Astrocyte (in vitro differentiated cells and primary cell): ENCODE measurements around the gene ZNF260. TPM values are rescaled to one million over a fixed set of nuclear protein-coding genes. Genes with fewer than 3 reads are reported as not detected.

Source experiments
- DNase-seq: peaks from one replicate; pipeline ENCODE4 v3.0.0-alpha.2; 2010; ENCODE audit warnings: low read depth
- FAIRE-seq: peaks from 2 replicates; lab custom pipeline; 2011; peaks lifted over from hg19 to GRCh38; lab: Jason Lieb, UNC
- H2AFZ ChIP-seq: 2 replicates; pipeline ENCODE4 v1.6.0; 2012; ENCODE audit warnings: low read depth, low read length, inconsistent platforms
- H3K27ac ChIP-seq: 2 replicates; pipeline ENCODE4 v1.5.1; 2011; ENCODE audit warnings: low read depth, low read length, inconsistent platforms
- H3K27me3 ChIP-seq: 2 replicates; pipeline ENCODE4 v1.6.0; 2011; ENCODE audit warnings: low read length, inconsistent platforms; ENCODE audit not compliant: insufficient read depth
- H3K36me3 ChIP-seq: 2 replicates; pipeline ENCODE4 v1.5.1; 2011; ENCODE audit warnings: low read length, inconsistent platforms; ENCODE audit not compliant: insufficient read depth
- H3K4me1 ChIP-seq: 2 replicates; pipeline ENCODE4 v1.5.1; 2011; ENCODE audit warnings: low read length, inconsistent platforms; ENCODE audit not compliant: insufficient read depth
- H3K4me2 ChIP-seq: 2 replicates; pipeline ENCODE4 v1.6.0; 2012; ENCODE audit warnings: low read length, inconsistent platforms
- H3K4me3 ChIP-seq: 2 replicates; pipeline ENCODE4 v1.5.1; 2011; ENCODE audit warnings: low read depth, mild to moderate bottlenecking, low read length, inconsistent platforms; ENCODE audit not compliant: insufficient read depth
- H3K79me2 ChIP-seq: 2 replicates; pipeline ENCODE4 v1.6.0; 2012; ENCODE audit warnings: mild to moderate bottlenecking, low read length, inconsistent platforms; ENCODE audit not compliant: insufficient read depth
- H3K9ac ChIP-seq: 2 replicates; pipeline ENCODE4 v1.6.0; 2012; ENCODE audit warnings: mild to moderate bottlenecking, low read length, inconsistent platforms
- H3K9me3 ChIP-seq: 2 replicates; pipeline ENCODE4 v1.5.1; 2012; ENCODE audit warnings: low read depth, mild to moderate bottlenecking, low read length, inconsistent platforms; ENCODE audit not compliant: insufficient read depth
- H4K20me1 ChIP-seq: 2 replicates; pipeline ENCODE4 v1.6.0; 2012; ENCODE audit warnings: low read length, inconsistent platforms; ENCODE audit not compliant: insufficient read depth
- H3K27ac Mint-ChIP-seq: one replicate; pipeline ENCODE4 v1.8.0; 2021; ENCODE audit warnings: mild to moderate bottlenecking, mixed read lengths; ENCODE audit not compliant: unreplicated experiment
- H3K27me3 Mint-ChIP-seq: one replicate; pipeline ENCODE4 v1.8.0; 2021; ENCODE audit warnings: low read depth, mixed read lengths; ENCODE audit not compliant: unreplicated experiment
- H3K36me3 Mint-ChIP-seq: one replicate; pipeline ENCODE4 v1.8.0; 2021; ENCODE audit warnings: low read depth, mixed read lengths; ENCODE audit not compliant: unreplicated experiment
- H3K4me1 Mint-ChIP-seq: one replicate; pipeline ENCODE4 v1.8.0; 2021; ENCODE audit warnings: low read depth, mixed read lengths; ENCODE audit not compliant: unreplicated experiment
- H3K4me3 Mint-ChIP-seq: one replicate; pipeline ENCODE4 v1.8.0; 2021; ENCODE audit warnings: mild to moderate bottlenecking, moderate library complexity, mixed read lengths; ENCODE audit not compliant: unreplicated experiment
- H3K9me3 Mint-ChIP-seq: one replicate; pipeline ENCODE4 v1.8.0; 2021; ENCODE audit warnings: mild to moderate bottlenecking, mixed read lengths; ENCODE audit not compliant: unreplicated experiment
- EZH2 ChIP-seq: IDR thresholded peaks from 2 replicates; pipeline ENCODE4 v1.6.1; 2012; ENCODE audit warnings: mild to moderate bottlenecking, low read length, inconsistent platforms; ENCODE audit not compliant: insufficient read depth
- total RNA-seq: library from RNA; stranded (reverse); gene quantifications from 2 replicates; pipeline ENCODE4 v1.2.1, GENCODE V29; 2021
- TF ChIP-seq, protein P1 (sequence below): IDR thresholded peaks from 2 replicates; pipeline ENCODE4 v1.5.1; 2011; ENCODE audit warnings: low read depth, mild to moderate bottlenecking, inconsistent platforms, low read length, moderate library complexity; ENCODE audit not compliant: insufficient read depth

ZNF260 gene
- total RNA-seq, 1 donor from 2014 or later = 26.6 TPM

DNA sequence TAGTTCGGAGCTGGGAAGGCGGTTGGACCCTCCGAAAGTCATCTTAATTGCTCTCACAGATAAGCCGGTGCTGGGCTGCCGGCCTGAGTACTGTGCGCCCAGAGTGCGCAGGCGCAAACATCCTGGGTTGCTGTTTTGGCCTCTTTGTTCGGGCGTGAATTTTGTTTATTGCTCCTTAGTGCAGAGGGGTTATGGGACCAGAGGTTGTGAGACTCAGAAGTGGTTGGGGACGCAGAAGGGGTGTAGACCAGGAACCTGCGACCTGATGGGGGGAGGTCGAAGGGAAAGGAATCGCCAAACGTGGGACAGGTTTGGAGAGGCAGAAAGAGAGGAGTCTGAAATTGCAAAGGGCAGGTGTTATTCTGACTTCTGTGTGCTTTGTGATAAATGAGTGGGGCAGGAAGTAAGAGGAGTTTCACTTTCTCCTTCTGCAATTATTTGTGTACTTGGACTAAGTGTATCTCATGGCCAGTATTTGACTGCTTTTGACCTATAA lies 38.1 kb downstream of the ZNF260 start:
- FAIRE-seq = no peak
- peak overlapping the region; percentile 98 for H3K27ac ChIP-seq
- peak overlapping the region; percentile 95 for H3K4me2 ChIP-seq
- H3K9me3 Mint-ChIP-seq = peaks cover 15% of the 10 kb centered on the region
- DNase-seq = peak; percentile 95
- H3K36me3 Mint-ChIP-seq = peaks cover 10% of the 10 kb centered on the region
- peak overlapping the region; percentile 100 for H3K27ac Mint-ChIP-seq
- H4K20me1 ChIP-seq = no peaks in the 10 kb centered on the region
- TF ChIP-seq EZH2 = no peak
- TF ChIP-seq, protein P1, sequence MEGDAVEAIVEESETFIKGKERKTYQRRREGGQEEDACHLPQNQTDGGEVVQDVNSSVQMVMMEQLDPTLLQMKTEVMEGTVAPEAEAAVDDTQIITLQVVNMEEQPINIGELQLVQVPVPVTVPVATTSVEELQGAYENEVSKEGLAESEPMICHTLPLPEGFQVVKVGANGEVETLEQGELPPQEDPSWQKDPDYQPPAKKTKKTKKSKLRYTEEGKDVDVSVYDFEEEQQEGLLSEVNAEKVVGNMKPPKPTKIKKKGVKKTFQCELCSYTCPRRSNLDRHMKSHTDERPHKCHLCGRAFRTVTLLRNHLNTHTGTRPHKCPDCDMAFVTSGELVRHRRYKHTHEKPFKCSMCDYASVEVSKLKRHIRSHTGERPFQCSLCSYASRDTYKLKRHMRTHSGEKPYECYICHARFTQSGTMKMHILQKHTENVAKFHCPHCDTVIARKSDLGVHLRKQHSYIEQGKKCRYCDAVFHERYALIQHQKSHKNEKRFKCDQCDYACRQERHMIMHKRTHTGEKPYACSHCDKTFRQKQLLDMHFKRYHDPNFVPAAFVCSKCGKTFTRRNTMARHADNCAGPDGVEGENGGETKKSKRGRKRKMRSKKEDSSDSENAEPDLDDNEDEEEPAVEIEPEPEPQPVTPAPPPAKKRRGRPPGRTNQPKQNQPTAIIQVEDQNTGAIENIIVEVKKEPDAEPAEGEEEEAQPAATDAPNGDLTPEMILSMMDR = no peak
- peak overlapping the region; percentile 98 for H3K4me3 Mint-ChIP-seq
- no peaks in the 10 kb centered on the region for H3K27me3 Mint-ChIP-seq
- H3K27me3 ChIP-seq = no peaks in the 10 kb centered on the region
- no peaks in the 10 kb centered on the region for H3K36me3 ChIP-seq
- no peaks in the 10 kb centered on the region for H3K9me3 ChIP-seq
- H3K9ac ChIP-seq = peak overlapping the region; percentile 97
- peaks cover 26% of the 10 kb centered on the region for H3K79me2 ChIP-seq
- H3K4me1 ChIP-seq = peaks cover 4% of the 10 kb centered on the region
- H3K4me1 Mint-ChIP-seq = peaks cover 7% of the 10 kb centered on the region
- H2AFZ ChIP-seq = peak overlapping the region; percentile 96
- peak overlapping the region; percentile 85 for H3K4me3 ChIP-seq

DNA sequence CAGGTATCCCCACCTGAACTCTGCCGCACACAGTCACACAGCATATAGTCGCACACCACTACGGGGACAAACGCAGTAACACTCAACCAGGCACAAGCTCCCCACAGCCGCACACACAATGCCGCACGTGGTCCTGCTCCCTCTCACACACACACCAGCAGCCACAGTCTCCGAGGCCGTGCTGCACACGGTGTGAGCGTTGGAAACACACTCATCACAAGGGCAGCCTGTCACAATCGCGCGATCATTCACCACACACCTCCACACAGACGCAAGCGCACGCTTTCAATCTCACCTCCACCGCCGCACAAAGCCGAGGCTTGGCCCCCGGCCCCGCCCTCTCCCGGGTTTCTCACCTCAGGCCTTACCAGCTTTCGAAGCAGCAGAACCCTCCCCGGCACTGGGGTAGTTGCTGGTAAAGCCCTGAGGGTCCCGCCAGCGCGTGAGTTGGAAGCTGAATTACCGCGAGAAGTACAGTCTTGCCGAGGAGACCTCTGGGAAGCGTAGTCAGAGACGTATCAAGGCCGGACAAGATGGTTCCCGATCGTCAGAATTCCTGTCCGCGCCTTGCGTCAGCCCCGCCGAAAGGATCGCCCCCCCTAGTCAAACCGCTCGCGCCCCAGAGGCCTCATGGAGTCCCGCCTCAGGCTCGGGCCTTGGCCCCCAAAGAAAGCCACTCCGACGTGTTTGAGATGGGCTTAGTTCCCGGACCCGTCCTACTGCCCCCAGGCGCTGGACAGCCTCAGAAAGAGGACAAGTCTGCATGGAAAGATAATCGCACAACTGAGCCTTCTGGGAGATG lies 38.8 kb downstream of the ZNF260 start, which contains the start of gene ZNF566:
Gene ZNF566 (minus strand): TSS at position 444 of the 802 bp plus-strand sequence. CDS start 13,004 bp downstream, outside the sequence.
- Histone ChIP-seq H3K27me3 (no peaks in the 10 kb centered on the region), H3K79me2 (peaks cover 29% of the 10 kb centered on the region), H3K4me2 (peak within 1 kb of the TSS; percentile 95), H4K20me1 (no peaks in the 10 kb centered on the region), H3K27ac (peak within 1 kb of the TSS; percentile 98), H3K4me1 (peaks cover 4% of the 10 kb centered on the region), H3K9me3 (no peaks in the 10 kb centered on the region), H3K36me3 (no peaks in the 10 kb centered on the region), H2AFZ (peak within 1 kb of the TSS; percentile 96), H3K4me3 (peak within 1 kb of the TSS; percentile 85), H3K9ac (peak within 1 kb of the TSS; percentile 97)
- Mint-ChIP-seq H3K9me3 (peaks cover 15% of the 10 kb centered on the region), H3K4me1 (peaks cover 7% of the 10 kb centered on the region), H3K27me3 (no peaks in the 10 kb centered on the region), H3K36me3 (peaks cover 11% of the 10 kb centered on the region), H3K27ac (peak within 1 kb of the TSS; percentile 100), H3K4me3 (peak within 1 kb of the TSS; percentile 98)
- no peak for TF ChIP-seq EZH2
- TF ChIP-seq, protein P1 = no peak
- FAIRE-seq = no peak
- DNase-seq = peak; percentile 96

DNA sequence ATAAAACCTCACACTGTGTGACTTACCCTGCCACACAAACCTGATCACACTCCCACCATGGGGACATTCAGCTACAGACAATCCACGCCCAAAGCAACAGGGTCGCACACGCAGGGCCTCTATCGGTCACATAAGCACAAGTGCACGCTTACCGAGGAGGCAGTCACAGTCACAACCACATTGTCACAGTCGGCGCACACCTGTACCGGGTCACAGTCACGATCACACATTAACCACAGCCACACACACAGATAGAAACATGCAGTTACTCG lies 39.3 kb downstream of the ZNF260 start:
- H3K4me1 Mint-ChIP-seq = peaks cover 7% of the 10 kb centered on the region
- no peaks in the 10 kb centered on the region for H3K27me3 Mint-ChIP-seq
- peak overlapping the region; percentile 95 for H3K4me2 ChIP-seq
- peak overlapping the region; percentile 97 for H3K9ac ChIP-seq
- peaks cover 15% of the 10 kb centered on the region for H3K36me3 Mint-ChIP-seq
- peak overlapping the region; percentile 85 for H3K4me3 ChIP-seq
- peaks cover 4% of the 10 kb centered on the region for H3K4me1 ChIP-seq
- peaks cover 13% of the 10 kb centered on the region for H3K9me3 Mint-ChIP-seq
- H3K79me2 ChIP-seq = peaks cover 33% of the 10 kb centered on the region
- peak overlapping the region; percentile 98 for H3K27ac ChIP-seq
- peak overlapping the region; percentile 96 for H2AFZ ChIP-seq
- FAIRE-seq (no peak), DNase-seq (no peak)
- H4K20me1 ChIP-seq = no peaks in the 10 kb centered on the region
- peak overlapping the region; percentile 100 for H3K27ac Mint-ChIP-seq
- no peaks in the 10 kb centered on the region for H3K36me3 ChIP-seq
- H3K27me3 ChIP-seq = no peaks in the 10 kb centered on the region
- no peak for TF ChIP-seq EZH2
- TF ChIP-seq, protein P1 = no peak
- H3K4me3 Mint-ChIP-seq = peak overlapping the region; percentile 98
- no peaks in the 10 kb centered on the region for H3K9me3 ChIP-seq
